GM18868 (cell line): ENCODE results near the gene USP12.

Experiments used
- ATAC-seq: cut with Tn5 transposase; IDR thresholded peaks from one replicate; pipeline ENCODE4 v1.9.1; 2021; ENCODE audit warnings: mild to moderate bottlenecking, moderate library complexity; ENCODE audit not compliant: unreplicated experiment

The USP12 gene

DNA sequence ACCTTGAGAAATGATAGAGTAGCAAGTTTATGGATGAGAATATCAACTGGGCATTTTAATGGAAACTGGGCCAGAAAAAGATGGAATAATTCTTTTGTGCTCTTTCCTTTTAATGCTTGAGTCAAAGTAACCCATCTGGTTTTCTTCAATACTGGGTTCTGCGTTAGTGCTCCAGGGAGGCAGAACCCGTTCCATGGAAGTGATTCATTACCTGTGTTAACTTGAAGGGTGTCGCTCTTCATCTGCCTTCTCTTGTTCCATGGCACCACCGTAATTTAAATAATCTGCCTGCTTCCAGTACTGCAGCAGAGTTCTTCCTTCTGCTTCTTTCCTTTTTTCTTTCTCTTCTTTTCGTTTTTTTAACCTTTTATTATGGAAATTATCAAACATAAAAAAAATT is 14.7 kb upstream of the USP12 start:
- ATAC-seq = no peak

DNA sequence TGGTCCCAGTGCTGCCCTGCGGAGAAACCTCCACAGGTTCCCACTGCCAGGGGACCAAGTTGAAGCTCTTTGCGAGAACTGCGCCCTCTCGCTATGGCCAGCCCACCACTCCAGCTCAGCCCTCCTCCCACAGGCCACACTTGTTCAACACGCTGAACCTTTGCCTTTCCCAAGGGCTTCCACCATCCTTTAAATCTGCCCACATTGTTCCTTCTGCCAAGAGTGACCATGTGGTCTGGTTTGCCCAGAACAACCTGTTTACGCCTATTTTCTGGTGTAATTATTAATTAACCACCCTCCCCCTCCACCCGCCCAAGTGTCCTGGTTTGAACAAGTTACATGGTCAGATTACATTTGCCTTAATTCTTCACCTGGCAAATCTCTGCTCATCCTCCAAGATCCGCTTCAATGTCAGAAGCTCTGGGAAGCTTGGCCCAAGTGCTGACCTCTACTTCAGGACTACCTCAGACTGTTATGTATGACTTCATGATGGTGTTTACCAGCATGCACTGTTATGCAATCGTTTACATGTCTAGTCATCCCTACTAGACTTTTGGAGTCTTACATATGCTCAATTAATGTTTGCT is 12.0 kb upstream of the USP12 start:
- ATAC-seq = no peak

- ATAC-seq = no peak
These were observed 11.4 kb upstream of the USP12 start for GRCh38 chr13:27182844-27183497.

DNA sequence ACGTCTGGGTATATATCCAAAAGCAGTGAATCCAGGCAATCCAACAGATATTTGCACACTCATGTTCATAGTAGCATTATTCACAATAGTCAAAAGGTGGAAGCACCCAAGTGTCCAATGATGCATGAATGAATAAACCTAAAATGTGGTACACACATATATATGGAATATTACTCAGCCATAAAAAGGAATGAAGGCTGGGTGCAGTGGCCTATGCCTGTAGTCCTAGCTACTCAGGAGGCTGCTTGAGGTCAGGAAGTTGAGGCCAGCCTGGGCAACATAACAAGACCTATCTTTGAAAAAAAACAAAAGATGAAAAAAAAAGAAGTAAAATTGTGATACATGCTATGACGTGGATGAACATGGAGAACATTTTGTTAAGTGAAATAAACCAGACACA is 10.4 kb upstream of the USP12 start:
- ATAC-seq = no peak

DNA sequence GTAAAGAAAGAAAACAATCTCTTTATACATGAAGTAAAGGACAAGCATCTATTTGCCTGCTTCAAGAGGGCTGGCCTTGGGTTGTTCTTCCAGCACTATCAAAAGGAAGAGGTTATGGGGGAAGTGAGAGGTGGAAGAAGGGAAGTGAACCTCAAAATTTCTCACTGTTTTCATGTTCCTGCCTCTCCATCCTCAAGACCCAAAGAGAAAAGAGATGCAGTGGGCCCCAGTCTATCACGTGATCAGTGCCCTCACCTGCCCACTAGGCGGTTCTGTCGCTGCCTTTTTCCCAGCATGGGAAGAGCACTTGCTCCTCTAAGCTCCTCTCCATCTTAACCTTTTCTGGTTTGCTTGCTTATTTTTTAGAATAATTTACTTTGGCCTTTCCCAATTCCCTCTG is 6.2 kb upstream of the USP12 start:
- no peak for ATAC-seq

- no peak for ATAC-seq
These were observed 5.1 kb upstream of the USP12 start for GRCh38 chr13:27176470-27177410.

GRCh38 chr13:27174766-27175455 is 3.3 kb upstream of the USP12 start:
- ATAC-seq = no peak

DNA sequence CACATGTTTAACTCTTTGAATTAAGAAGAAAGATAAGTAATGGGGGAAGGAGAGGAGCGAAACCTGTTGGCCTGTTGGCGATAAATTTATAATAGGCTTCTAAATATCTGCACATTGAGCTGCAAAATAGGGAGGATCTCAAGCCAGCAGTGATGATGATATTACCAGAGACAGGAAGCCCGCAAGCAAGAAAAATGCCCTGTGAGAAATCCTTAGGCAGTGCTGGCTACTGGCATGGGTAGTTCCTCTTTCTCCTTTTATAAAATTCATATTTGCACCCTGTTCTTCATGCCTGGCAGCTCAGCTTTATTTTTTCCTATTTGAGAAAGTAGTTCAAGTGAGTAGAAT is 858 bp upstream of the USP12 start:
- ATAC-seq = no peak

GRCh38 chr13:27171827-27172494 is 350 bp upstream of the USP12 start:
- ATAC-seq = peak; percentile 78

GRCh38 chr13:27170516-27171243 is 931 bp downstream of the USP12 start:
- ATAC-seq = no peak

DNA sequence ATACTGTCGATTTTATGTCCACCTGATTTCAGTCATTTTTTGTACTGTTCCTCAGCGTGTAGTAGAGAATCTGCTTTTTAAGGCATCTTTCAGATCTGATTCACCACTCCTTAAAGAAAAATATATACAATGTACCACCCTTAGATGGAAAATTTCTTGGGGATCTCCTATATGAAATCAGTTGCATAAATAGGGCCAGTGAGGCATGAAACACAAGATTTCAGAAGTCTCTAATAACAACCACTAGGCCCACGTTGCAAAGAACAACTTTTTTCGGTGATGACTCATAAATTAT is 1.4 kb downstream of the USP12 start:
- ATAC-seq = no peak

- ATAC-seq = no peak
These were observed 2.5 kb downstream of the USP12 start for GRCh38 chr13:27168906-27169657.

DNA sequence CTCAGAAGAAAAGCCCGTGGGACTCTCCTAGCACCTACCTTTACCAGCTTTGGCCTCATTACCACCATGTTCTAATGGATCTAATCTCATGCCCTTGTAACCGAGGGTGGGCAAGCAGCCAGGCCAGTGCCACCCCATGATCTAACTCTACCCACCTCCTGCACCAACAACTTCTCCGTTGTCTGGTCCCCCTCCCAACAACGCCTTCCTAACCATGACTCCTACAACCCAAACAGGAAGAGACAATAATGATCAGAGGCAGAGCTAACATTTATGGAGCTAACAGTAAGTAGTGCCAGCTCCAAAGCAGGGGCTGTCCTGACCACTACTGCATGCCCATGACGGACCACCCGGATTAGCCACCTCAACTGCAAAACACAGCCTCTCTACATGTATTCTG is 3.5 kb downstream of the USP12 start:
- ATAC-seq = no peak

GRCh38 chr13:27166313-27166712 is 5.3 kb downstream of the USP12 start:
- no peak for ATAC-seq

DNA sequence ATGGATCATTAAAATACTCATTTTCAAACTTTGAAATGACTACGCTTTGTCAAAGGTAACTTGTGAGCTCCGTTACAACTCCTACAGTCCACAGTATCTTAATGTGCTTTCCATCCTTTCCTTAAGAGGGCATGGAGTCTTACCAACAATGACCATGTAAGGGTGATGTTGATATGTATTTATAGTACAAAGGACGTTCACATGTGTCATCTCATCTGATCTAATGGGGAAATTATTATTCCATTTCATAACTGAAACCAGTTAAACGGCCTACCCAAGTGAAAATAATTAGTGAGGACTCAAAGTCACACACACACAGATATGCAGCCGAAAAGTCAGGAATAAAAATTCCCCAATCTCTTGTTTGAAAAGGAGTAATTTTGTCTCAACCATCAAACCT is 9.6 kb downstream of the USP12 start:
- peak; percentile 67 for ATAC-seq

DNA sequence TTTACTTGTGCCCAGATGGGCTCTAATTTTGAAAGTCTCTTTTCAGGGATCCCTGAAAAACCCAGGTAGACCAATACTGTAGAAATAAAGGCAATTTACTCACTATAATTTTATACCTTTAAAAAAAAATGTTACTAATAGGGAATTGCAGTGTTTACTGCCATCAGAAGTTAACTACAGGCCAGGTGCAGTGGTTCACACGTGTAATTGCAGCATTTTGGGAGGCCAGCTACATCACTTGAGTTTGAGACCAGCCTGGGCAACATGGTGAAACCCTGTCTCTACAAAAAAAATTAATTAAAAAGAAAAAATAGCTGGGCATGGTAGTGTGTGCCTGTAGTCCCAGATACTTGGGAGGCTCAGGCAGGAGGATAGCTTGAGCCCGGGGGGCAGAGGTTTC is 10.2 kb downstream of the USP12 start:
- ATAC-seq = no peak

GRCh38 chr13:27160657-27161295 is 10.8 kb downstream of the USP12 start:
- ATAC-seq = no peak

DNA sequence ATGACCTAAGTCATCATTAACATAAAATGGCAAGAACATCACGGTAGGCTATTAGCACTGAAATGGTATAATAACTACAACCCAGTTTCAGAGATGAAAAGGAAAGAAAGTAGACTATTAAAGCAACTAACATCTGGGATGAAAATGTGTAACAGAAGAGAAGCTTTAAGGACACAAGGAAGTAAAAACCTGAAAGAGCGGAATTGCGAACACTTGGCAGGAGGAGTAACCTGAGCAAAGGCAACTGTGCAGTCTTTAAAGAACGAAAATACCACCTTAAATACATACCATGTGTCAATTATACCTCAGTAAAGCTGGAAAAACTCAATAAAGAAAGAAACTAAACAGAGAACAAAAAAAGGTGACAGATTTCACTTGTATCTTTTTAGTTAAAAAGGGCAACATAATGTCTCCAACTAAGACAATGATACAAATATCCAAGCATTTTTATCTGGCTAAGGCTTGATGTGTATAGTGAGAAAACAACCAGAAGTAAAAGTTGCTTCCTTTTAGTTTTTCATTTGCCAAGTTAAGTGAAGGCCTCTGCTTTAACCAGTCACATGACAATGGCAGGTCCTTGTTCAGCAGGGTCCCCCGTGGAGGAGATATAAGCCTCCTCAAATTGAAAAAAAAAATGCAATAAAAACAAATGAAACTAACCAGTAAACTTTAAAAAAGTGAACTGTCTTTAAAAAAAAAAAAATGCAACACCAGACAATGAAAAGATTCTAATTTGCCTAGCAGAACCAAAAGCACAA is 11.6 kb downstream of the USP12 start:
- ATAC-seq = no peak

DNA sequence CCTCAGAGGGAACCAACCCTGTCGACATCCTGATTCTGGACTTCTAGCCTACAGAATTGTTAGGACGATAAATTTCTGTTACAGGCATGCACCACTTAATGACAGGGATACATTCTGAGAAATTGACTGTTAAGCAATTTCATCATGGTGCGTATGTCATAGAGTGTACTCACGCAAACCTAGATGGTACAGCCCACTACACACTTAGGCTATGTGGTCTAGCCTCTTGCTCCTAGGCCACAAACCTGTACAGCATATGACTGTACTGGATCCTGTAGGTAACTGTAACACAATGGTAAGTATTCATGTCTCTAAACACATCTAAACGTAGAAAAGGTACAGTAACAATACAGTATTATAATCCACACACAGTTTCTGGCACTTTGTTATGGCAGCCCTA is 13.3 kb downstream of the USP12 start:
- no peak for ATAC-seq
